HG03064 (cell line): Measurements from ENCODE around the gene ADGRV1.
"Not testable (repeated sequence)": the region's sequence is repeated elsewhere in the genome, so short reads cannot be mapped to it uniquely, and the experiment has no call there.

Experiments
- ATAC-seq: cut with Tn5 transposase; IDR thresholded peaks from one replicate; pipeline ENCODE4 v1.9.1; 2021; ENCODE audit warnings: low read depth; ENCODE audit not compliant: unreplicated experiment

The ADGRV1 gene

GRCh38 chr5:90549223-90549622 lies 9.4 kb upstream of the ADGRV1 start:
- ATAC-seq = no peak

DNA sequence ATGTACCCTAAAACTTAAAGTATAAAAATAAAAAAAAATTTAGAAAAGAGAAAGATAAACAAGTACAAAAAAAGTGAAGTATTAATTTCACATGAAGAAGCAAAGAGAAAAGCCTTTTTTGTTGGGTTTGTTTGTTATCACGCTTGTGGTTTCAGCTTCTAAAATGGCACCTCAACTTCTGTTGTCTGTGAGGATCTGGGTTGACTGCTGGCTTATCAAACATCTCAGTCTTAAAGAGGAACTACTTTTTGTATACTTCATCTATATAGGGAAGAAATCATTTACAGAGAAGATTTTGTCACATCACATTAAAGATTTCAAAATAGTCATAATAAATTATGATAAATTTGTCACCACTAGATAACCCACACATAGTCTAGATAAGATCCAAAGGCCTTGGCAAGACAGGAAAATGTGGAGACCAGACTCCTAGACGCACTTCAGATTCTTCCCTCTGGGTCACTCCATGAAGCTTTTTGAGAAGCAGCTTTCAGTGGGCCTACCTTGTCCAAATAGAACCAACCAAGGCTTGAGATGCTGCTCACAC lies 8.8 kb upstream of the ADGRV1 start:
- no peak for ATAC-seq

DNA sequence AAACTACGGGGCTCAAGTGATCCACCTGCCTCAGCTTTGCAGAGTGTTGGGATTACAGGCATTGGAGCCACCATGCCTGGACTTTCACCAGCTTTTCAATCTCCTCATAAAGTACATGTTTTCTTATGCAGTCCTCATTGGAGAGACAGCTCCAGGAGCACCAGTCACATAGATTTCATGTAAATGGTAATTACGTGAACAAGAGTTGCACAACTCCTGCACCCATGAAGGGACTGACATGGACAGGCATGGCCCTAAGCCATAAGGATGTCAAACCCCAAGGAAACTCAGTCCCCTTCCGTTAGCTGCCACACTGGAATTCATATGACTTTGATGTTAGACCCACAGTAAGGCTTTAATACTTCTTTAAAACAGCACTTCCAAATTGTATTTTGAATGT lies 7.6 kb upstream of the ADGRV1 start:
- no peak for ATAC-seq

- no peak for ATAC-seq
Observed at GRCh38 chr5:90551376-90551775, 7.2 kb upstream of the ADGRV1 start.

DNA sequence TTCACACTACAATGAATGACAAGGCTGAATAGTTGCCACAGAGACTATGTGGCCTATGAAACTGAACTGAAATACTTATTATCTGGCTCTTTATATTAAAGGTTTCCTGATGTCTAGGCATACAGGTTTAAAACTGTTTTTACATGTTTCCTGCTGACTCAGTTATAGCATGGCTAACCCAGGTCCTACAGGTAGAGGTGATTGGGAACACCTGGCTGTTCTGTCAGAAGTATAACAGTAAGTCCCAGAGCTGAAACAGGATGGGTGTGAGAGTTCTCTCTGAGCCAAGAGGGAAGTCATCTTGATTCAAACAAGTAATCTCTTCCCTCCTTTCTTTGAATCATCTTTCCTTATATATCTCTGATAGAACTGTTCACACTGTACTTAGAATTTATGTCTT lies 4.9 kb upstream of the ADGRV1 start:
- ATAC-seq = no peak

- ATAC-seq = no peak
Observed at GRCh38 chr5:90554358-90555006, 4.1 kb upstream of the ADGRV1 start.

DNA sequence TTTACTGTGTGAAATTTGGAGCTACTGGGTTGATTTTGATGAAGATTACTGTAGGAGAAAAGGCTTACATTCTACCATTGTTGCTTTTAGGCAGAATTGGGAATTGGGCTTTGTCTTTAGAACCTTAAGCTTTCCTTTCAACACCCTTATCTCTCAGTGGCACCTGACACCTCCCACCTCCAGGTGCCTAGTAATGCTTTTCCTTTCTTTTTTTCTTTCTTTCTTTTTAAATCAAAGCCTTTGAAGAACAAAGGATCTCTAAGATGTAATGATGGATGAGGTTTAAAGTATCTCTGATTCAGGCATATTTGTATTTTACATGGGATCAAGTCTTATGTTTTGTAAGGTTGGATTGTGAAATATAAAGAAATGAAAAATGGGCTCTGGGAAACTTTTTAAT lies 2.9 kb upstream of the ADGRV1 start:
- no peak for ATAC-seq

- ATAC-seq = no peak
Observed at GRCh38 chr5:90557391-90557790, 1.2 kb upstream of the ADGRV1 start.

DNA sequence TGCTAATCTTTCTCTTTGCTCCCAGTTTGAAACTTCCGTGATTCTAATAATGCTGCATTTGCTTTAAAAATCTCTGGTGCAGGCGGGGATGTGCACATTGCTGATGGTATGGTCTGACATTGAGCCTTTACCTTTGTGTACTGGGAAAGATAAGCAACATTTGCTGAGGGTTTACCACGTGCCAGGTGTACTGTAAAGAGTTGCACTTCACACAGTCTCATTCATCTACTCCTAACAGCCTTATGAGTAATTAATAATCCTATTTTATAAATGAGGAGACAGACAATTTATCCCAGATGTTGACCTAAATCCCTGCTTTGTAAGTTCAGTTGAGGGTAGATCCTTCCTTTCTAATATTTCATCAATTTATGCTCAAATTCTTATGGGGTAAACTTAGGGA lies 726 bp upstream of the ADGRV1 start:
- ATAC-seq = no peak

GRCh38 chr5:90560771-90561170 lies 2.2 kb downstream of the ADGRV1 start:
- ATAC-seq = no peak

- no peak for ATAC-seq
Observed at GRCh38 chr5:90561766-90562165, 3.2 kb downstream of the ADGRV1 start.

GRCh38 chr5:90562341-90562740 lies 3.7 kb downstream of the ADGRV1 start:
- no peak for ATAC-seq

- ATAC-seq = no peak
Observed at GRCh38 chr5:90563108-90563507, 4.5 kb downstream of the ADGRV1 start.

- ATAC-seq = no peak
Observed at GRCh38 chr5:90565491-90565890, 6.9 kb downstream of the ADGRV1 start.

DNA sequence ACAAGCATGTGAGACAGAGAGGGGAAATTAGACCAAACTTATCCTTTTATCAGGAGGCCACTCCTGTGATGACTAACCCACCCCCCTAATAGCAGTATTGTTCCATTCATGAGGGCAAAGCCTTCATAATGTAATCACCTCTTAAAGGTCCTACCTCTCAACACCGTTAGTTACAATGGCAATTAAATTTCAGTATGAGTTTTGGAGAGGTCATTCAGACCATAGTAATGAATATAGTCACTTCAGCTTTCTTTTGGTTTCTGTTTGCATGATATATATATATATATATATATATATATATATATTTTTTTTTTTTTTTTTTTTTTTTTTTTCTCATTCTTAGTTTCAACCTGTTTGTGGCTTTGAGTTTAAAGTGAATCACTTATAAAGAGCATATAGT lies 10.5 kb downstream of the ADGRV1 start:
- no peak for ATAC-seq

DNA sequence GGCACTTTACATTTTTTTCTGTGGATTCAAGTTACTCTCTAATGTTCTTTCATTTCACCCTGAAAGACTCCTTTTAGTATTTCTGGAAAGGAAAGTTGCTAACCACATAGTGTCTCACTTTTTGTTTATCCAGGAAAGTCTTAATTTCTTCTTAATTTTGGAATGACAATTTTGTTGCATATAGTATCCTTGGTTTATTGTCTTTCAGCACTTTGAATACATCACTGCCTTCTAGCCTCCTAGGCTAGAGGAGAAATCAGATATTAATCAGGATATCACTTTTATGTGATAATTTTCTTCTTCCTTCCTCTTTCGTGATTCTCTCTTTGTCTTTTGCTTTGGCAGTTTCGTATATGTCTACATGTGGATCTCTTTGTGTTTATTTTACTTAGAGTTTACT lies 11.4 kb downstream of the ADGRV1 start:
- ATAC-seq = no peak

DNA sequence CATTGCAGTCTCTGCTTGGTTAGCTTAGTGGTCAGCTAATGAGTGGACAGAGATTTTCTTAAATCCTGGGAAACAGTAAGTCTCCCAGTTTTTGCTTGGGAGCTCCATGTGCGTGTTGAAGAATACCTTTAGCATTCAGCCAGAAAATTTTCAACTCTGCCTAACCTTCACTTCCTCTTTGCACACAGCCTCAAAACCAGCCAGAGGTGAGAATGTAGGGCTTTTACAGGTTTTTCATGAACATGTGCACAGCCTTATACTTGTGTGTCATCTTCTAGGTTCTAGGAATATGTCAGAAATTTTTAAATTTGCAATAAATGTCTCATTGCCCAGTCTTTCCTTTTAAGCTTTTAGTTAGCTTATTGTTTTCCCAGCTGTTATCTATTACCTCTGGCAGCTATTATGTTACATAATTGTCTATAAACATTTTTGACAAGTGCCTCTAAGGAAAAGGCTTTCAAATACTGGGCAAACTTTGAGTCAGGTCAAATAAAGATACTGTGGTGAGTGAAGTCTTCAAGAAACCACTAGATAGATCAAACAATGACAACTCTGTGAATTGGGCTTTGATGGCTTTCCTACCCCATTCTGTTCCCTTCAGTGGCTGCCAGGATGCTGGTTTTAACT lies 12.7 kb downstream of the ADGRV1 start:
- ATAC-seq = no peak

DNA sequence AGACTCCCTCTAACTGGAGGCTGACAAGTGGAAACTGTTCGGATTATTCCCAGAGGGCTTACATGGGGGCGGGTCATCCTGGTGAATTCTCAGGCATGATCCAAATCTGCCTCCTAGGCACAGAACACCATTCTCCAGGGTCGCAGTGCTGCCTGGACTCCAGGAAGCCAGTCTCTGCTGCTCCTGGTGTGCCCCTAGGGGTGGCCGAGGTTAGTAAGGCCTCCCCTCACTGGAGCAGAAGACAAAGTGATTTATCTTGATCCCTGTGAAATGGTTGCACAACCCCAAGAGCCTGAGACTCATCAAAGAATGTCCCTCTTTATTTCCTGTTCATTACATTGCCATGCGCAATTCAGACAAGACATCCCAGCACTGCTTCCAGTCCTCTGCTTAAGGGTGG lies 17.1 kb downstream of the ADGRV1 start:
- no peak for ATAC-seq

DNA sequence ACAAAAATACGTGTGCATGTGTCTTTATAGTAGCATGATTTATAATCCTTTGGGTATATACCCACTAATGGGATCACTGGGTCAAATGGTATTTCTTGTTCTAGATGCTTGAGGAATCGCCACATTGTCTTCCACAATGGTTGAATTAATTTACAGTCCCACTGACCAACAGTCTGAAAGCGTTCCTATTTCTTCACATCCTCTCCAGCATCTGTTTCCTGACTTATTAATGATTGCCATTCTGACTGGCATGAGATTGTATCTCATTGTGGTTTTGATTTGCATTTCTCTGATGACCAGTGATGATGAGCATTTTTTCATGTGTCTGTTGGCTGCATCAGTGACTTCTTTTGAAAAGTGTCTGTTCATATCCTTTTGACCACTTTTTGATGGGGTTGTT lies 18.0 kb downstream of the ADGRV1 start:
- ATAC-seq = not testable (repeated sequence)

DNA sequence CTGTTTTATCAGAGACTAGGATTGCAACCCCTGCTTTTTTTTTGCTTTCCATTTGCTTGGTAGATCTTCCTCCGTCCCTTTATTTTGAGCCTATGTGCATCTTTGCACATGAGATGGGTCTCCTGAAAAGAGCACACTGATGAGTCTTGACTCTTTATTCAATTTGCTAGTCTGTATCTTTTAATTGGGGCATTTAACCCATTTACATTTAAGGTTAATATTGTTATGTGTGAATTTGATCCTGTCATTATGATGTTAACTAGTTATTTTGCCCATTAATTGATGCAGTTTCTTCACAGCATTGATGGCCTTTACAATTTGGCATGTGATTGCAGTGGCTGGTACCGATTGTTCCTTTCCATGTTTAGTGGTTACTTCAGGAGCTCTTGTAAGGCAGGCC lies 21.3 kb downstream of the ADGRV1 start:
- ATAC-seq = not testable (repeated sequence)

DNA sequence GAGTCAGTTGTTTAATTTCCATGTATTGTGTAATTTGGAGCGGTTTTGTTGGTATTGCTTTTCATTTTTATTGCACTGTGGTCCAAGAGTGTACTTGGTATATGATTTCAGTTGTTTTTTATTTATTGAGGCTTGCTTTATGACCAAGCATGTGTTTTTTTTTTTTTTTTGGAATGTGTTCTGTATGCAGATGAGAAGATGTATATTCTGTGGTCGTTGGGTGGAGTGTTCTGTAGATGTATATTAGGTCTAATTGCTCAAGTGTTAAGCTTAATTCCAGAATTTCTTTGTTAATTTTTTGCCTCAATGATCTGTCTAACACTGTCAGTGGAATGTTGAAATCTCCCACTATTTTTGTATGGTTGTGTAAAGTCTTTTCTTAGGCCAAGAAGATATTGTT lies 23.4 kb downstream of the ADGRV1 start:
- ATAC-seq = no peak

DNA sequence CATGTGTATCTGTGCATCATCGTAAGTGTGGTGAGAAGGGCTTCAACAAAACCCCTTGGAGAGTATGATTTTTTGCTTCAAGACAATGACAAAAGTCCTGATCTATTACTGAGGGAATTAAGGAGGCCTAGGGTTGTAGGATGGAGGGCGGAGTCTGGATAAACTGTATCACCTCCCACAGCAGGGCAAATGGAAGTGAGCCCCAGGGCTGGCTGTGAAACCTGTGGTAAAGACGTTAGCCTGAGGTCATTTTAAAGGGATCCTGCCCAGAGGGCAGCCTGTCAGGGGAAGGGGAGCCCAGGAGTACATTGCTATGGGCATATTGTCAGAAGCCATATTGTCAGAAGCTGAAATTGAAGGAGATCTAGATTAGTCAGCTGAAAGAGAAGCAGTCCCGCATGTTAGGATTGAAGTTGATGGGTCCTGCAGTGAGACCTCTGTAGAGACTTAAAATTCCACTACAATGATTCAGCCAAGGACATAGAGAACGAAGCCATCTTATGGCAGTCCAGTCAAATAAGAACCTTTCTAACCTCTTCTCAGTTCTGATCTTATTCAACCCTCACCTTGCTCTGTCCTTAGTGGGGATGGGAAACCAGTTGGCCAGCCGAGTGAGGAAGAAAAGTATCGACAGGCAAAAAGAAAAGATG lies 26.9 kb downstream of the ADGRV1 start:
- no peak for ATAC-seq
